ENCODE data around the gene RXRA.

The RXRA gene

GRCh38 chr9:134404376-134405358, 78.4 kb downstream of the RXRA start:
- TF ChIP-seq CTCF (IDR thresholded peaks at IDR 0.05; ENCODE audit: low read length, missing control alignments) = no peak
- no peak overlapping the region for H3K4me3 ChIP-seq (replicated peaks; ENCODE audit: low read depth, low read length)
- no peak for DNase-seq (ENCODE audit: low read depth)

GRCh38 chr9:134405527-134405926, 79.3 kb downstream of the RXRA start:
- DNase-seq (ENCODE audit: low read depth) = no peak
- no peak overlapping the region for H3K4me3 ChIP-seq (replicated peaks; ENCODE audit: low read depth, low read length)
- no peak for TF ChIP-seq CTCF (IDR thresholded peaks at IDR 0.05; ENCODE audit: low read length, missing control alignments)

- no peak for DNase-seq (ENCODE audit: low read depth)
- TF ChIP-seq CTCF (IDR thresholded peaks at IDR 0.05; ENCODE audit: low read length, missing control alignments) = no peak
- H3K4me3 ChIP-seq (replicated peaks; ENCODE audit: low read depth, low read length) = peak overlapping the region; percentile 33
These were observed 80.3 kb downstream of the RXRA start for GRCh38 chr9:134406366-134407120.

GRCh38 chr9:134407121-134407779, 81.0 kb downstream of the RXRA start:
- H3K4me3 ChIP-seq (replicated peaks; ENCODE audit: low read depth, low read length) = peak overlapping the region; percentile 33
- TF ChIP-seq CTCF (IDR thresholded peaks at IDR 0.05; ENCODE audit: low read length, missing control alignments) = no peak
- peak; percentile 94 for DNase-seq (ENCODE audit: low read depth)

- DNase-seq (ENCODE audit: low read depth) = no peak
- no peak overlapping the region for H3K4me3 ChIP-seq (replicated peaks; ENCODE audit: low read depth, low read length)
- TF ChIP-seq CTCF (IDR thresholded peaks at IDR 0.05; ENCODE audit: low read length, missing control alignments) = no peak
These were observed 82.1 kb downstream of the RXRA start for GRCh38 chr9:134408389-134408788.

GRCh38 chr9:134408939-134409737, 82.9 kb downstream of the RXRA start:
- TF ChIP-seq CTCF (IDR thresholded peaks at IDR 0.05; ENCODE audit: low read length, missing control alignments) = no peak

More at GRCh38 chr9:134408939-134409737, 82.9 kb downstream of the RXRA start:
- no peak for DNase-seq (ENCODE audit: low read depth)
- no peak overlapping the region for H3K4me3 ChIP-seq (replicated peaks; ENCODE audit: low read depth, low read length)
